NCI-H187 treated with DMSO at 0.1 percent for 48 hours (cell line): ENCODE measurements around the gene CFAP161.
"Not testable (repeated sequence)": the region's sequence is repeated elsewhere in the genome, so short reads cannot be mapped to it uniquely, and the experiment has no call there.

Experiments
- DNase-seq: peaks from one replicate; lab custom pipeline; 2025; lab: John Stamatoyannopoulos, UW

The CFAP161 gene

GRCh38 chr15:81107889-81108288 is 26.2 kb upstream of the CFAP161 start:
- DNase-seq, result no peak

GRCh38 chr15:81108427-81108826 is 25.6 kb upstream of the CFAP161 start:
- no peak for DNase-seq

- DNase-seq, result no peak
These were observed 23.1 kb upstream of the CFAP161 start for GRCh38 chr15:81111018-81111417.

- no peak for DNase-seq
These were observed 22.3 kb upstream of the CFAP161 start for GRCh38 chr15:81111510-81112470.

GRCh38 chr15:81113204-81113657 is 20.8 kb upstream of the CFAP161 start:
- DNase-seq, result no peak

- DNase-seq, result no peak
These were observed 20.2 kb upstream of the CFAP161 start for GRCh38 chr15:81113861-81114291.

- no peak for DNase-seq
These were observed 18.8 kb upstream of the CFAP161 start for GRCh38 chr15:81115054-81115939.

GRCh38 chr15:81117136-81117535 is 16.9 kb upstream of the CFAP161 start:
- DNase-seq, result no peak

GRCh38 chr15:81117581-81117980 is 16.5 kb upstream of the CFAP161 start:
- DNase-seq, result no peak

GRCh38 chr15:81118361-81118760 is 15.7 kb upstream of the CFAP161 start:
- no peak for DNase-seq

- no peak for DNase-seq
These were observed 14.0 kb upstream of the CFAP161 start for GRCh38 chr15:81120069-81120468.

GRCh38 chr15:81126892-81127291 is 7.2 kb upstream of the CFAP161 start:
- no peak for DNase-seq

- not testable (repeated sequence) for DNase-seq
These were observed 7.4 kb downstream of the CFAP161 start for GRCh38 chr15:81141478-81141877.

- DNase-seq, result no peak
These were observed 11.9 kb downstream of the CFAP161 start for GRCh38 chr15:81146006-81146405.

GRCh38 chr15:81146466-81146865 is 12.4 kb downstream of the CFAP161 start:
- DNase-seq, result no peak

GRCh38 chr15:81151389-81151788 is 17.3 kb downstream of the CFAP161 start:
- no peak for DNase-seq

GRCh38 chr15:81152339-81152738 is 18.3 kb downstream of the CFAP161 start:
- no peak for DNase-seq

- no peak for DNase-seq
These were observed 18.7 kb downstream of the CFAP161 start for GRCh38 chr15:81152799-81153198.

GRCh38 chr15:81155375-81156218 is 21.5 kb downstream of the CFAP161 start:
- no peak for DNase-seq

GRCh38 chr15:81156324-81156723 is 22.3 kb downstream of the CFAP161 start:
- no peak for DNase-seq

GRCh38 chr15:81157195-81157938 is 23.3 kb downstream of the CFAP161 start:
- DNase-seq, result no peak
